ENCODE data around the gene RHOB. TPM values are rescaled to one million over a fixed set of nuclear protein-coding genes. Genes with fewer than 3 reads are reported as not detected.

RHOB gene
- total RNA-seq, 2 experiments from 2014 or later: 7.5 TPM

DNA sequence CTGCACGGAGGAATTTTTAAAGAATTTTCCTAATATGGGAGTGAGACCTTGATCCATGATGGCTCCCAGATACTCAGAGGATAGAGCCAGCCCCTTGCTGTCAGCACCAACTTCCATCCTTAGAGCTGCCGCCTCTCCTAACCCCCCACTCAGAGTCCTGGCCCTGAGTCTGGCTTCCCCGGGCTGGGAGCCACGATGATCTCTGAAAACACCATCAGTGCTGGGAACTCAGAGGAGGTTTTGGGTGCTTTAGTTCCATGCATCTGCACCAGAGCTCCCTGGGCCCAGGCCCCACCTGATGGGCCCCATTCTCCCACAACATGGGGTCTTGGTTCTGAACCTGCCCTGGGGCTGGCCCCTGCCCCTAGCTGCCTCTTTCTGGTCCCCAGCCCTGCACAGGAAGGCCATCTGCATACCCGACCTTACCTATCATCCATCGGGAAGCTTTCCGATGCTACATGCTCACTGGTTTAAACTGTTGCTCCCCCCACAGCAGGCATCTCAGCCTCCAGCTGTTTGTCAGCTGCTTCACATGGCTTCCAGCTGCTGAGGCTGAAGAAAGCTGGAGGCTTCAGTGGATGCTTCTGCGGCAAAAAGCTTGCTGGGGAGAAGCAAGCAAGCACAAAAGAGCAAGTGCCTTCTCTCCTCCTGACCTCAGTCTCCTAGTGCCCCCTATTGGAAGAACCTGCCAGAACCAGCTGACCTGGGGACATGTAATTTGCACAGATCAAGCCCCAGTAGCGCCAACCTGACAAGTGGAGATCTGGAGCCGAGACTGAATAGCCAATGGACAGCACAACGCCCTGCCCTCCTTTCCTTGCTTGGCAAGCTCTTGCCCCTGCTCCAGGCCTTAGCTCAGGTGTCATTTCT, 24.2 kb upstream of the RHOB start:
- intact Hi-C loops (cut with DNase I, micrococcal nuclease): loop anchor here (5.0 to 10.0 kb wide), 4 partner anchors 178 to 928 kb away; no protein-coding TSS in a partner anchor
- no peaks in the 10 kb centered on the region for H3K36me3 Mint-ChIP-seq (ENCODE audit: low read depth)
- POLR2A ChIA-PET: no interaction called here
- H3K4me1 Mint-ChIP-seq: peaks cover 16% of the 10 kb centered on the region
- H3K27me3 Mint-ChIP-seq: peaks cover 3% of the 10 kb centered on the region
- DNase-seq: peak; percentile 50
- H3K27ac Mint-ChIP-seq: no peak overlapping the region
- no peak overlapping the region for H3K4me3 Mint-ChIP-seq
- CTCF ChIA-PET: interaction anchor here (0.6 to 8.8 kb wide), 17 partner anchors 10 to 1415 kb away, joined by 3 to 94 read pairs (median 3); no protein-coding TSS in a partner anchor
- ATAC-seq: peak; percentile 36
- H3K9me3 Mint-ChIP-seq (ENCODE audit: low read depth): no peaks in the 10 kb centered on the region

DNA sequence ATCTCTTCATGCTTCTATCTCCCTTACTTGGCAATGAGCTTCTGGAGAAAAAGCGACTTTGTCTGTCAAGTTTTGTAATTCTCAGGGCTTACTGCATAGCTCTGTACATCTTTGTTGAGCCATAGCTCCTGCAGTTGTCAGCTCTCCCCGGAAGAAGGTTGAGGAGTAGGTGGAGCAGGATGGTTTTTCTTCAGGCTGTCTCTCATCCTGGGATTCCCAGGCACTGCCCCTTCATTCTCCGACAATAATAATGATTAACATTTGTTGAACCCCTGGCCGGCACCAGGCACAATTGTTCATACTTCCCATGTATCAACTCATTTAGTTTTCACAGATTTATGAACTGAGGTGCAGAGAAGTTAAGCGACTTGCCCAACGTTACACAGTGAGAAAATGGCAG, 23.5 kb upstream of the RHOB start:
- Mint-ChIP-seq H3K4me3 (no peak overlapping the region), H3K36me3 (ENCODE audit: low read depth) (no peaks in the 10 kb centered on the region), H3K27me3 (peaks cover 3% of the 10 kb centered on the region), H3K27ac (no peak overlapping the region), H3K9me3 (ENCODE audit: low read depth) (no peaks in the 10 kb centered on the region), H3K4me1 (peaks cover 16% of the 10 kb centered on the region)
- intact Hi-C loops (cut with DNase I, micrococcal nuclease): loop anchor here (5.0 to 10.0 kb wide), 4 partner anchors 179 to 929 kb away; no protein-coding TSS in a partner anchor
- CTCF ChIA-PET: interaction anchor here (0.6 to 8.8 kb wide), 12 partner anchors 10 to 539 kb away, joined by 3 to 94 read pairs (median 4); no protein-coding TSS in a partner anchor
- POLR2A ChIA-PET: no interaction called here
- DNase-seq: no peak
- ATAC-seq: no peak

GRCh38 chr2:20423847-20424246, 23.0 kb upstream of the RHOB start:
- Mint-ChIP-seq H3K36me3 (ENCODE audit: low read depth) (no peaks in the 10 kb centered on the region), H3K4me1 (peaks cover 16% of the 10 kb centered on the region), H3K9me3 (ENCODE audit: low read depth) (no peaks in the 10 kb centered on the region), H3K4me3 (no peak overlapping the region), H3K27me3 (peaks cover 3% of the 10 kb centered on the region), H3K27ac (no peak overlapping the region)
- CTCF ChIA-PET: interaction anchor here (1.0 to 8.8 kb wide), 6 partner anchors 11 to 202 kb away, joined by 4 to 94 read pairs (median 8); no protein-coding TSS in a partner anchor
- ATAC-seq: no peak
- DNase-seq: no peak
- intact Hi-C loops (cut with DNase I, micrococcal nuclease): loop anchor here (5.0 to 10.0 kb wide), 4 partner anchors 179 to 929 kb away; no protein-coding TSS in a partner anchor
- POLR2A ChIA-PET: interaction anchor here (0.5 to 1.1 kb wide), 2 partner anchors 23 to 107 kb away, joined by 3 to 11 read pairs; partner anchors contain the start of gene RHOB

GRCh38 chr2:20424300-20425290, 22.3 kb upstream of the RHOB start:
- H3K4me3 Mint-ChIP-seq: no peak overlapping the region
- CTCF ChIA-PET: interaction anchor here (0.6 to 8.8 kb wide), 5 partner anchors 8 to 98 kb away, joined by 3 to 94 read pairs (median 8); no protein-coding TSS in a partner anchor
- H3K4me1 Mint-ChIP-seq: peaks cover 16% of the 10 kb centered on the region
- DNase-seq (peak; percentile 36), ATAC-seq (peak; percentile 38)
- H3K36me3 Mint-ChIP-seq (ENCODE audit: low read depth): no peaks in the 10 kb centered on the region
- no peaks in the 10 kb centered on the region for H3K9me3 Mint-ChIP-seq (ENCODE audit: low read depth)
- peak overlapping the region; percentile 34 for H3K27ac Mint-ChIP-seq
- peaks cover 3% of the 10 kb centered on the region for H3K27me3 Mint-ChIP-seq
- intact Hi-C loops (cut with DNase I, micrococcal nuclease): loop anchor here (5.0 to 10.0 kb wide), 4 partner anchors 180 to 930 kb away; no protein-coding TSS in a partner anchor
- POLR2A ChIA-PET: interaction anchor here (0.5 to 1.1 kb wide), 2 partner anchors 22 to 107 kb away, joined by 3 to 11 read pairs; partner anchors contain the start of gene RHOB

DNA sequence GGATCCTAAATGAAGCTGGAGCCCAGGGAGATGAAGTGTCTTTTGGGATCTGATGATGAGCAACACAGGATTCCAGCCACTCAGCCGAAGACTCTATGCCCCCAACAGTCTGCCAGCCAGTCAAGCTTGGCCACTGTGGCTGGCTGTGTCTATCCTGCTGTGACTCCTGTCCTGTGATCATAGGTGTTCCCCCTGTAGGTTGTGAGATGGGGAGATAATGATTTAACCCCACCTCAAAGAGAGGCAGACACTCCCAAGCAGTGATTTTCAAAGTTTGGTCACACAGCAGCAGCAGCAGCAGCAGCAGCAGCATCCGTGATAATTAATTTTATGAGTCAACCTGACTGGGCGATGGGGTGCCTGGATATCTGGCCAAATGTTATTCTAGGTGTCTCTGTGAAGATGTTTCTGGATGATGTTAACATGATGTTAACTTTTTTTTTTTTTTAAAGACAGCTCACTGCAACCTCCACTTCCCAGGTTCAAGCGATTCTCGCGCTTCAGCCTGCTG, 21.4 kb upstream of the RHOB start:
- ATAC-seq: no peak
- no peaks in the 10 kb centered on the region for H3K9me3 Mint-ChIP-seq (ENCODE audit: low read depth)
- intact Hi-C loops (cut with DNase I, micrococcal nuclease): loop anchor here (10.0 kb wide), 3 partner anchors 181 to 931 kb away; no protein-coding TSS in a partner anchor
- no peaks in the 10 kb centered on the region for H3K36me3 Mint-ChIP-seq (ENCODE audit: low read depth)
- CTCF ChIA-PET: interaction anchor here (1.0 to 8.8 kb wide), 5 partner anchors 12 to 218 kb away, joined by 3 to 94 read pairs (median 8); no protein-coding TSS in a partner anchor
- POLR2A ChIA-PET: no interaction called here
- H3K27me3 Mint-ChIP-seq: no peaks in the 10 kb centered on the region
- DNase-seq: no peak
- H3K27ac Mint-ChIP-seq: no peak overlapping the region
- H3K4me1 Mint-ChIP-seq: peaks cover 16% of the 10 kb centered on the region
- H3K4me3 Mint-ChIP-seq: no peak overlapping the region

DNA sequence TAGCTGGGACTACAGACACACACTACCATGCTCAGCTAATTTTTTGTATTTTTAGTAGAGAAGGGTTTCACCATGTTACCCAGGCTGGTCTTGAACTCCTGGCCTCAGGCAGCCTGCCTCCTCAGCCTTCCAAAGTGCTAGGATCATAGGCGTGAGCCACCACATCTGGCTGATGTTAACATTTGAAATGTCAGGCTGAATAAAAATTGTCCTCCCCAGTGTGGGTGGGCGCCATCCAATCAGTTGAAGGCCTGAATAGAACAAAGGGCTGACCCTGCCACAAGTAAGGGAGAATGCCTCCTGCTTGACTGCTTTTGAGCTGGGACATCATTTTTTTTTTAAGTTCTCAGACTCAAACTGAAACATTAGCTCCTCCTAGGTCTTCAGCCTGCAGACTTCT, 21.0 kb upstream of the RHOB start:
- DNase-seq (no peak), ATAC-seq (no peak)
- ChIA-PET POLR2A (no interaction called here), CTCF (interaction anchor here (1.0 to 8.8 kb wide), 4 partner anchors 13 to 218 kb away, joined by 3 to 94 read pairs (median 6); no protein-coding TSS in a partner anchor)
- no peaks in the 10 kb centered on the region for H3K9me3 Mint-ChIP-seq (ENCODE audit: low read depth)
- H3K4me1 Mint-ChIP-seq: peaks cover 21% of the 10 kb centered on the region
- no peaks in the 10 kb centered on the region for H3K27me3 Mint-ChIP-seq
- H3K4me3 Mint-ChIP-seq: no peak overlapping the region
- no peaks in the 10 kb centered on the region for H3K36me3 Mint-ChIP-seq (ENCODE audit: low read depth)
- H3K27ac Mint-ChIP-seq: no peak overlapping the region
- intact Hi-C loops (cut with DNase I, micrococcal nuclease): loop anchor here (10.0 kb wide), 3 partner anchors 181 to 931 kb away; no protein-coding TSS in a partner anchor

DNA sequence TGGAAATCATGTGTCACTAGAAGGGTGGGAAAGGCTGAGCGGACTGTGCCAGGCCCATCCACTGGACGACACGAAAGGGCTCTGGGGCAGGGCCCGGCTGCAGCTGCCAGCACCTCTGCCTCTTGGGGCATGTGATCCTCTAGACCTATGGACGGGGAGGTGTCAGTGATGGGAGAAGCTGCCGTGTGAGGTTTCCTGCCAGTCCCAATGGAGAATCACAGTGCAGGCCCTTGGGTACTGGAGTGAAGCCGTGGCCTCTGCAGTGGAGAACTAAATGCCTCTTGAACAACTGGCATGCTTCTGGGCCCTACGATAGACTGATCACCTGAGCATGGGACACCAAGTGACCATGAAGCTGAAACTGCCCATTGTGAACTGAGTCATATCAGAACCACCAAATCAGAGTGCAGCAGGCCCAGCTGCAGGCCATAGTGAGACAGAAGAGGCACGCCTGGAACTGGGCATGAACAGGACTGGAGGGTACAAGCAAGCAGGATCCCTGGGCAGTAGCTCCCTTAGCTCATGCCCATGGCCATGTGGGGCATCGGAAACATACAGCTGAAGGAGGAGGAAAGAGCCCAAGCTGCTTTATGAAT, 18.8 kb upstream of the RHOB start:
- Mint-ChIP-seq H3K9me3 (ENCODE audit: low read depth) (no peaks in the 10 kb centered on the region), H3K27me3 (peaks cover 4% of the 10 kb centered on the region), H3K36me3 (ENCODE audit: low read depth) (no peaks in the 10 kb centered on the region), H3K4me1 (peaks cover 27% of the 10 kb centered on the region), H3K27ac (no peak overlapping the region), H3K4me3 (no peak overlapping the region)
- DNase-seq (no peak), ATAC-seq (no peak)
- ChIA-PET CTCF (interaction anchor here (0.6 to 8.8 kb wide), 2 partner anchors 15 to 30 kb away, joined by 4 to 94 read pairs; no protein-coding TSS in a partner anchor), POLR2A (interaction anchor here (0.6 kb wide), 1 partner anchor 163 kb away, joined by 3 read pairs; no protein-coding TSS in a partner anchor)
- intact Hi-C loops (cut with DNase I, micrococcal nuclease): loop anchor here (10.0 kb wide), 3 partner anchors 183 to 933 kb away; no protein-coding TSS in a partner anchor

GRCh38 chr2:20428717-20429490, 18.0 kb upstream of the RHOB start:
- H3K4me1 Mint-ChIP-seq: peaks cover 25% of the 10 kb centered on the region
- no peaks in the 10 kb centered on the region for H3K36me3 Mint-ChIP-seq (ENCODE audit: low read depth)
- H3K9me3 Mint-ChIP-seq (ENCODE audit: low read depth): no peaks in the 10 kb centered on the region
- H3K27me3 Mint-ChIP-seq: peaks cover 6% of the 10 kb centered on the region
- no peak for ATAC-seq
- H3K4me3 Mint-ChIP-seq: no peak overlapping the region
- H3K27ac Mint-ChIP-seq: no peak overlapping the region
- ChIA-PET POLR2A (no interaction called here), CTCF (interaction anchor here (0.8 to 8.8 kb wide), 2 partner anchors 16 to 398 kb away, joined by 4 to 94 read pairs; no protein-coding TSS in a partner anchor)
- intact Hi-C loops (cut with DNase I, micrococcal nuclease): loop anchor here (10.0 kb wide), 3 partner anchors 184 to 934 kb away; no protein-coding TSS in a partner anchor
- DNase-seq: no peak

DNA sequence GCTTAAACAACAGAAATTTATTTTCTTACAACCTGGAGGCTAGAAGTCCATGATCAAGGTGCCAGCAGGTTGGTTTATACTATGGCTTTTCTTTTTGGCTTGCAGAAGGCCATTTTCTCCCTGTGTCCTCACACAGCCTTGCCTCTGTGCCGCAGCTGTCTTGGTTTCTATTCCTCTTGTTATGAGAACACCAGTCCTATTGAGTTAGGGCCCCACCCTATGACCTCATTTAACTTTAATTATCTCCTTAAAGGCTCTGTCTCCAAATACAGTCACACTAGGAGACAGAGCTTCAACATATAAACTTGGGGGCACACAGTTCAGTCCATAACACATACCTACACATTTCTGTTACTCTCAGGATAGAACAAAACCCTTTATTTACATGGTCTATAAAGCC, 17.3 kb upstream of the RHOB start:
- no peaks in the 10 kb centered on the region for H3K36me3 Mint-ChIP-seq (ENCODE audit: low read depth)
- intact Hi-C loops (cut with DNase I, micrococcal nuclease): loop anchor here (10.0 kb wide), 3 partner anchors 185 to 935 kb away; no protein-coding TSS in a partner anchor
- POLR2A ChIA-PET: no interaction called here

More for the DNA sequence above, 17.3 kb upstream of the RHOB start:
- Mint-ChIP-seq H3K27me3 (peaks cover 10% of the 10 kb centered on the region), H3K4me3 (no peak overlapping the region), H3K27ac (no peak overlapping the region), H3K4me1 (peaks cover 22% of the 10 kb centered on the region), H3K9me3 (ENCODE audit: low read depth) (no peaks in the 10 kb centered on the region)
- ATAC-seq (no peak), DNase-seq (no peak)
- CTCF ChIA-PET: interaction anchor here (1.0 to 1.3 kb wide), 2 partner anchors 14 to 18 kb away, joined by 3 to 6 read pairs; partner anchors contain the start of gene RHOB

All from activated CD4-positive, alpha-beta T cell treated with anti-CD3 and anti-CD28 coated beads for 36 hours (primary cell).